Inflammatory macrophage (primary cell): Measurements from ENCODE around the gene BLOC1S3.
"Not testable (repeated sequence)": the region's sequence is repeated elsewhere in the genome, so short reads cannot be mapped to it uniquely, and the experiment has no call there.

Experiments
- DNase-seq, 2 donors: peaks; one replicate each; pipeline ENCODE4 v3.0.0-alpha.2; 2020 to 2022

Gene BLOC1S3

GRCh38 chr19:45186509-45187334 is 8.1 kb downstream of the BLOC1S3 start:
- DNase-seq: no peak

- DNase-seq: no peak
Observed at GRCh38 chr19:45187421-45188100, 9.0 kb downstream of the BLOC1S3 start.

DNA sequence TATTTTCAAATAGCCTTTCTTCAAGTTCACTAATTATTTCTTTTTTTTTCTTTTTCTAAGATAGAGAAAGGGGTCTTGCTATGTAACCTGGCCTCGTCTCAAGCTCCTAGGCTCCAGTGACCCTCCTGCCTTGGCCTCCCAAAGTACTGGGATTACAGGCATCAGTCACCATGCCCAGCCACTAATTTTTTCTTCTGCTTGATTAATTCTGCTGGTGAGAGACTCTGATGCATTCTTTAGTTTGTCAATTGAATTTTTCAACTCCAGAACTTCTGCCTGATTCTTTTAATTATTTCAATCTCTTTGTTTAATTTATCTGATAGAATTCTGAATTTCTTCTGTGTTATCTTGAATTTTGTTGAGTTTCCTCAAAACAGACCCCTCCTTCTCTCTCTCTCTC is 11.4 kb downstream of the BLOC1S3 start:
- DNase-seq: no peak

DNA sequence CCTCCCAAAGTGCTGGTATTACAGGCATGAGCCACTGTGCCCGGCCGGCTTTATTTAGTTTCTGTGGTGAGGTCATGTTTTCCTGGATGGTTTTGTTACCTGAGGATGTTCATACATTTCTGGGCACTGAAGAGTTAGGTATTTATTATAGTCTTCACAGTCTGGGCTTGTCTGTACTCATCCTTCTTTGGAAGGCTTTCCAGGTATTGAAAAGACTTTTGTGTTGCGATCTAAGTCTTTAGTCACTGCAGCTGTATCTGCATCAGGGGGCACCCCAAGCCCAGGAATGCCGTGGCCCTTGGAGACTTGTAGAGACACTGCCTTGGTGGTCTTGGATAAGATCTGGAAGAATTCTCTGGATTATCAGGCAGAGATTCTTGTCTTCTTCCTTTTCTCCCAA is 12.8 kb downstream of the BLOC1S3 start:
- no peak for DNase-seq

DNA sequence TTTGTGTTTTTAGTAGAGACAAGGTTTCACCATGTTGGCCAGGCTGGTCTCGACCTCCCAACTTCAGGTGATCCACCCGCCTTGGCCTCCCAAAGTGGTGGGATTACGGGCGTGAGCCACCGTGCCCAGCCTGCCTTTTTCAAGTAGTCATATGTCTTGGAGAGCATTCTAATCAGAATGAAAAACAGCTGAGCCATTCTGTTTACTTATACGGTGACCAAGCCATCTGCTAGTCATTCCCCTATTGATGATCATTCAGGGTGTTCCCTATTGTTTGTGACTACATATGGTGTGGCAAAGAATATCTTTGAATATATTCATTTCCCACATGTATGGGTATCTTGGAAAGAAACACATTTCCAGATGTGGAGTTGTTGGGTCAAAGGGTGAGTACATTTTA is 17.2 kb downstream of the BLOC1S3 start:
- DNase-seq: no peak

GRCh38 chr19:45200568-45200967 is 22.0 kb downstream of the BLOC1S3 start:
- DNase-seq: peak in 1 of 2 donors; percentile 57

- no peak for DNase-seq
Observed at GRCh38 chr19:45202637-45203036, 24.1 kb downstream of the BLOC1S3 start.

GRCh38 chr19:45205810-45206209 is 27.2 kb downstream of the BLOC1S3 start:
- no peak for DNase-seq

DNA sequence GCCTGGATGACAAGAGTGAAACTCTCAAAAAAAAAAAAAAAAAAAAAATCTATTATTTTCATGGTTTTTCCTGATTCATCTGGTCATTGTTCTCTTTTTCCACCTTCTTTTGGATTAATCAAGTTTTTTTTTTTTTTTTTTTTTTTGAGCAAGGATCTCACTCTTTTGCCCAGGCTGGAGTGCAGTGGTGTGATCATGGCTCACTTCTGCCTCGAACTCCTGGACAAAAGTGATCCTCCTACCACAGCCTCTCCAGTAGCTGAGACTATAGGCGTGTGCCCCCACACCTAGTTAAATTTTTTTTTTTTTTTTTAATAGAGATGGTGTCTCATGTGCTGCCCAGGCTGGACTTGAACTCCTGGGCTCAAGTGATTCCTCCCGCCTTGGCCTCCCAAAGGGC is 27.7 kb downstream of the BLOC1S3 start:
- no peak for DNase-seq

GRCh38 chr19:45211751-45212381 is 33.3 kb downstream of the BLOC1S3 start:
- no peak for DNase-seq

DNA sequence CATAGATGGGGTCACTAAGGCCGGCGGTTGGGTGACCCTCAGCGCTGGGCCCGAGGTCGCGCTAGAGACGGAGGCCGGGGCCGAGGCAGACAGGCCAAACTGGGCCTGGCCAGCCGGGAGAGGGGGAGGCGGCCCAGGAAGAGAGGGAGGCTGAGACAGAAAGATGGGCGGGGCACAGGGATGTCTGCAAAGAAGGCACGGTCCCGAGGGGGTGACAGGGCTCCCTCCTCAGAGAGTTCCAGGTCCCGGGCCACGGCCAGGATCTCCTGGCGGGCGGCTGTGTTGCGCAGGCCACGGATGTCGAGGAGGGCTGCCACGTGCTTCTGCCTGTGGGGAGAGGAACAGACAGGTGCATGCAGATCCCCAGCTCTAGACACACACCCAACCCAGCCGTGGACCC is 34.4 kb downstream of the BLOC1S3 start:
- DNase-seq: no peak

GRCh38 chr19:45215391-45216191 is 37.0 kb downstream of the BLOC1S3 start:
- DNase-seq: no peak

- DNase-seq: no peak
Observed at GRCh38 chr19:45216667-45217066, 38.1 kb downstream of the BLOC1S3 start.

- no peak for DNase-seq
Observed at GRCh38 chr19:45217193-45217956, 38.8 kb downstream of the BLOC1S3 start.

DNA sequence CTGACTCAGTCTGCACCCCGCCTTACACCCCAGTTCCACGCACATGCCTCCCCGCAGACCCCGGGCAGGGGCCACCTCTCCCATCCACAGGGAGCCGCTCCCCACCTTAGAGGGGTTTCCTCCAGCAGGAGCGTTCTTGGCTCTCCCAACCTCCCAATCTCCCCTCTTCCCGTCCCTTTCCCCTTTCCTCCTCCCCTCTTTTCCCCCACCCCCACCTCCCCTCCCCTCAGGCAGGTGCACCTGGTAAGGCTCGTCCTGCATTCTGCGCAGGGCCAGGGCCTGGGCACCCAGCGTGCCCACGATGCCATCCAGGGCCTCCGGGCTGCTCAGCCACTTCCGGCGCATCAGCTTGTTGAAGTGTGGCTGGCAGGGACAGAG is 39.4 kb downstream of the BLOC1S3 start:
- no peak for DNase-seq

GRCh38 chr19:45218426-45218825 is 39.8 kb downstream of the BLOC1S3 start:
- DNase-seq: no peak

GRCh38 chr19:45218911-45219743 is 40.5 kb downstream of the BLOC1S3 start:
- DNase-seq: peak; percentile 55 to 70

DNA sequence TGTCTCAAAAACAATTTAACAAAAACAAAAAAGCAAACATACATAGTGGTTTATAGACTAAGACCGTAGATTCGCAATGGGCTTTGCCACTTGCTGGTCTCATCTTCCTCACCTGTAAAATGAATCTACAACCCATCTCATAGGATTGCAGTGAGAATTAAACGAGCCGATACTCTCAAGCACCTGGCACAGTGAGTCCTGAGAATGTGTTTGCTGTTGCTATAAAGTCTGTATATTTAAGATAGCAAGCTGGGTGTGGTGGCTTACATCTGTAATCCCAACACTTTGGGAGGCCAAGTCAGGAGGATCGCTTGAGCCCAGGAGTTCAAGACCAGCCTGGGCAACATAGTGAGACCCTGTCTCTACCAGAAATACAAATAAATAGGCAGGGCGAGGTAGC is 44.1 kb downstream of the BLOC1S3 start:
- DNase-seq: no peak

DNA sequence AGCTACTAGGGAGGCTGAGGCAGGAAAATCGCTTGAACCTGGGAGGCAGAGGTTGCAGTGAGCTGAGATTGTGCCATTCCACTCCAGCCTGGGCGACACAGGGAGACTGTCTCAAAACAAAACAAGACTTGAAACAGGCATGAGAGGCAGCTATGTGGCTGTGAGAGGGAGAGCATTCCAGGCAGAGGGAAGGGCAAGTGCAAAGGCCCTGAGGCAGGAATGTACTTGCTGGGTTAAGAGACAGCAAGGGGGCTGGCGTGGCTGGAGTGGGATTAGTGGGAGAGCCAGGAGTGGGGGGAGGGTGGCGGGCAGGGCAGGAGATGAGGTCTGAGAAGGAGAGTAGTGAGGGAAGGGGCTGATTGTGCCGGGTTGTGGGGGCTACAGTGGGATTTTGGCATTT is 45.3 kb downstream of the BLOC1S3 start:
- no peak for DNase-seq

- no peak for DNase-seq
Observed at GRCh38 chr19:45224645-45225044, 46.1 kb downstream of the BLOC1S3 start.

- DNase-seq: not testable (repeated sequence)
Observed at GRCh38 chr19:45229056-45229455, 50.5 kb downstream of the BLOC1S3 start.
